GM15510 (cell line): ENCODE measurements around the gene CHD9NB.
A peak's percentile ranks its signal among the peaks of the same experiment; 100 is the strongest.

Experiments
- POLR2A ChIP-seq: IDR thresholded peaks from 3 replicates; pipeline ENCODE4 v1.6.1; 2011; ENCODE audit warnings: borderline replicate concordance; ENCODE audit not compliant: insufficient read length; ENCODE audit errors: extremely low read depth

CHD9NB gene

DNA sequence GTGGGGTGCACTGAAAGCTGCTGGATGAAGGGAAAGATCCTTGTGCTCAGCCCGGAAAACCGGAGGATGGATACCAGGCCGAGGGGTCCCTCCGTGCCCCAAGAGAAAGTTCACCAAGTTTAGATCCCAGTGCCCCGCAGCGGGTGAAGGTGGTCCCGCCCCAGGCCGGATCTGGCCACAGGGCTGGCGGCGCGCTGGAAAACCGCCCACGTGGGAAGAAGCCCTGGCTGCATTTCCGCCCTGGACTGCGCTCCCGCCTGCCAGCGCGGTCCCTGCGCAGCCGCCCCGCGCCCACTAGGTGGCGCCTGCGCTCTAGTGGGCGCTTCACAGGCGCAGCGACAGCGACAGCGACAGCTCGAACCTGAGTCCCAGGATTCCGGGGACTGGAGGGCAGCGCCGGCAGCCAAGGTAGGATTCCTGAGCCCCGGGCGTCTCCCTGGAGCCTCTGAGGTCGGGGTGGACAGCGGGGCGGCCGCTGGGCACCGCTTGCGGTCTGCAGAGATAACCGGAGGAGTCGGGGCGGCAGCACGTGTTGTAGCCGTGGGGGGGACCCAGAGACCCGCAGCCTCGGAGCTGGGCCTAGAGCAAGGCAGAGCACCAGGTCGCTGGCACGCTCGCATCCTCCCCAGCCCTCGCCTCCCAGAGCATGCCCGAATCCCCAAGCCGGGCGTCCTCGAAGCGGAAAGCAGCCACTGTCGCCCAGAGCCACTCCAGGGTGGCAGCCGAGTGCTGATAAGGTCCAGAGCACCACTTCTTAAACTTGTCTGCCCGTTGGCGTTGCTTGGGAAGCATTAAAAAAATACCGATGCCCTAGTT, 2.2 kb upstream of the CHD9NB start, which contains the start of gene CHD9:
Gene CHD9 (plus strand): TSS at position 322 of the 816 bp plus-strand sequence. CDS start 101,099 bp downstream, outside the sequence.
- TF ChIP-seq POLR2A, result peak; percentile 51

DNA sequence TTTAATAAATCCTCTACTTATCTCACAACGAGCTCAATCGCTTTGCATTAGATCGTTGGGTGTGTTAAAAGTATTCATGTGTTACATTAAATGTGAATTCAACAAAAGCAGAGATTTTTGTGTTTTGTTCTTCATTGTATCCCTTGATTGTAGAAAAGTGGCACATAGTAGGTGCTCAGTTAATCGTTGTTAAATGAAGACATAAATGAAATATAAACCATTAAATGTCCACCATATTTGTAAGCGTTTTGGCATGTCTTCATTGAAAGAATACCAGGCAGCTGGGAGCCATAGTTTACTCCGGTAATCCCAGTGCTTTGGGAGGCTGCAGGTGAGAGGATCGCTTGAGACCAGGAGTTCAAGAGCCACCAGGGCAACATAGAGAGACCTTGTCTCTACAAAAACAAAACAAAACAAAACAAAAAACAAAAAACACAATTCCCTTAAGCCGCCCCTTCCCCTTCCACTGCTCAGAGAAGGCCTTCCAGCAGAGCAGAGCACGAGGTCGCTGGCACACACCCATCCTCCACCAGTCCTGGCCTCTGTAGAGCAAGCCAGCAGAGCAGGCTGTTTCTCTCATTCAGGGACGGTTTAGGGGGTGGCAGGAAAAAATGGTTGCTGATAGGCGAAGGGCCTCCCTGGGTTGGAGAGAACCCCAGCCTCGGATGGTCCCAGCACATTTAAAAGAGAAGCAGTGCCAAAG, 1.4 kb upstream of the CHD9NB start:
- TF ChIP-seq POLR2A, result no peak

GRCh38 chr16:53048139-53048915, 4.4 kb downstream of the CHD9NB start:
- no peak for TF ChIP-seq POLR2A

GRCh38 chr16:53045341-53046220, 7.1 kb downstream of the CHD9NB start:
- TF ChIP-seq POLR2A, result no peak

GRCh38 chr16:53043986-53044601, 8.6 kb downstream of the CHD9NB start:
- no peak for TF ChIP-seq POLR2A

DNA sequence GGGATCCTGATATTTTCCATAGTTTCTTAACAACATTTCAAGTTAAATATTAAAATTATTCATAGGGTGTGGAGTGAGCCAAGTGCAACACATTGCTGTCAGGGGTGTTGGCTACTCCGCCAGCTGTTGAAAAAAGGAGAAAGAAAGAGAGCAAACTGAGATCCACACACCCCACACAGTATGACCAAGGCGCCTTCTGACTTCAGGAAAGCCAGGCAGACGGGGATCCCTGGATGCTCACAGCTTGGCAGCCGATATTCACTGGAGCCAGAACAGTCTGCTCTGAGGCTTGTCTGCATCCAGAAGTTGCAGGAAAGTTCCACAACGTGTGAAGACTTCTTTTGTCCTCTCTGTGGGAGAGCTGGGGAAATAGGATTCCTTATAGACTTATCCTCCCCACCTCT, 9.3 kb downstream of the CHD9NB start:
- no peak for TF ChIP-seq POLR2A

- no peak for TF ChIP-seq POLR2A
Measured at GRCh38 chr16:53042235-53042701, 10.4 kb downstream of the CHD9NB start.

GRCh38 chr16:53041320-53042051, 11.2 kb downstream of the CHD9NB start:
- no peak for TF ChIP-seq POLR2A

DNA sequence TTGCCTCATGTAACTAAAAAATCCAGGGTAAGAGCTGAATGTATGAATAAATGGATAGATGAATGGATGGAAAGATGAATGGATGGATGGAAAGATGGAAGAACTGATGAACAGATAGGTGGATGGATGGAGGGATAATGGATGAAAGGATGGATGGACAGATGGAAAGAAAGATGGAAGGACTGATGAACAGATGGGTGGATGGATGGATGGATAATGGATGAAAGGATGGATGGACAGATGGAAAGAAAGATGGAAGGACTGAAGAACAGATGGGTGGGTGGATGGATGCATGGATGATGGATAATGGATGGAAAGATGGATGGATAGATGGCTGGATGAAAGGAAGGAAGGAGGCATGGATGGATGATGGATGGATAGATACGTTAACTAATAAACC, 11.9 kb downstream of the CHD9NB start:
- no peak for TF ChIP-seq POLR2A

DNA sequence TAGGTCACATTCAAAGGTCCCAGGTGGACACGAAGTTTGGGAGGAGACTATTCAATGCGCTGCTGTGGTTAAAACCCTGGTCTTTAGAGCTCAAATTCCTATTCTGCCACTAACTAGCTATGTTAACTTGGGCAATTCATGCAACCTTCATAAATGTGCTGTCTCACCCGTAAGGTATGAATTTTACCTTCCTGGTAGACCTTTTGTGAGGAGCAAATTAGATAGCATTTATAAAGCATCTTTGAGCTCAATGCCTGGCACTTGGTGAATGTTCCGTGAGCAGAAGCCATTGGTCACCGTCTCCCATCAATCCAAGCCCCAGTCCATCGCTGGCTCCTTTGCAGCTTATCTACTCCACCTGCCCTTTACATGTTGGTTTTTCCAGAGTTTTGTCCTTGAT, 16.6 kb downstream of the CHD9NB start:
- no peak for TF ChIP-seq POLR2A

GRCh38 chr16:53035176-53035942, 17.3 kb downstream of the CHD9NB start:
- TF ChIP-seq POLR2A, result no peak

DNA sequence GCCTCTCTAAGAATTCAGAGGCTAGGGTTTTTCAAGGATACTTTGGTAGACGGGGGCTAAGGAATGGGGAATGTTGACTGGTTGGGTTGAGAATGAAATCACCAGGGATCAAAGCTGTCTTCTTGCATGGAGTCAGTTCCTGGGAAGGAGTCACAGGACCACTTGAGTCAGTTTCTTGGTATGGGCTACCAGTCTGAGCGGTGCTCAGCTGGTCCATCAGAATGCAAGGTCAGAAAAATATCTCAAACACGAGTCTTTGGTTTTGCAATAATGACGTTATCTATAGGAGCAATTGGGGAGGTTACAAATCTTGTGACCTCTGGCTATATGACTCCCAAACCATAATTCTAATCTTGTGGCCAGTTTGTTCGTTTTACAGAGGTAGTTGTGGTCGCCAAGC, 18.4 kb downstream of the CHD9NB start:
- TF ChIP-seq POLR2A, result no peak
